ENCODE data around the gene GSN. TPM values are rescaled to one million over a fixed set of nuclear protein-coding genes. Genes with fewer than 3 reads are reported as not detected.

GSN gene
- total and polyA plus RNA-seq, 9 of the 15 experiments (the other 6 are each of a cell fraction or from before 2014, with no cell fraction given), result 0.39 to 16.6 (median 8.2) TPM

DNA sequence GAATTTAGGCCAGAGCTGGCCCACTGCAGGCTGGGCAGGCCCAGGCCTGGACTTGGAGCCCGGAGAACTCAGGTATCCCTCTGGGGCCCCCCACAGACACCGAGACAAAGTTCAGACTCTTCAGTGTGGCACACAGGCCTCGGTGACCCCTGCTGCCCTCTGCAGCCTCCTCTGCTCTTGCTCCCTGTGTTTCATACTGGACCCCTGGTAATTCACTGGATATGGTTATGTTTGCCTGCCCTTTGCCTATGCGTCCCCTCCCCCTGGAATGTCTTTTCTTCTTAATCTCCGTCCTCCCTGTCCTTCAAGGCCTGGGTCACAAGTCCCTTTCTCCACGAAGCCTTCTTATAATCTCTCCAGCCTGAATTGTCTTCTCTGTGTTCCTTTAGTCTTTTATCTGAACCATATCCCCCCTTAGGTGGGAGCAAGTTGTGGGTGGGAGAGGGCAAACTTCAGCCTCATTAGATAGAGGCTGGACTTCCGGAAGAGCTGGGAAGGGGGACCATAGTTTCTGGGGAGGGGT is 30.1 kb downstream of the GSN start:
- H3K9me3 ChIP-seq (replicated peaks; ENCODE audit: control insufficient read depth, insufficient read depth, low read depth, low read length), result no peaks in the 10 kb centered on the region
- WGBS (ENCODE audit: insufficient coverage, low coverage, missing lambda C conversion rate), result 59% methylated on average over 7 of the region's 7 CpGs
- peak overlapping the region; percentile 64 for H2AFZ ChIP-seq (ENCODE audit: low read depth, low read length)
- ChIA-PET POLR2A (interaction anchor here (0.7 to 1.0 kb wide), 2 partner anchors 10 to 73 kb away, joined by 3 to 4 read pairs; no protein-coding TSS in a partner anchor), CTCF (ENCODE audit: low intra/inter-chr PET ratio) (interaction anchor here (0.6 kb wide), 1 partner anchor 11 kb away, joined by 4 read pairs; no protein-coding TSS in a partner anchor)
- ATAC-seq, result peak; percentile 49
- no peak for DNase-seq (ENCODE audit: extremely low read depth in 1 of 4, low spot score in 3 of 4)
- no peaks in the 10 kb centered on the region for H3K36me3 ChIP-seq (ENCODE audit: control insufficient read depth, insufficient read depth, low read length)
- intact Hi-C loops (cut with micrococcal nuclease) (no loop called here), in situ Hi-C loops (cut with MboI) (no loop called here)
- H3K27ac ChIP-seq (ENCODE audit: extremely low read depth, low read depth, low read length), result no peak overlapping the region
- H3K4me3 ChIP-seq, result no peak overlapping the region
- no peak overlapping the region for H3K9ac ChIP-seq (ENCODE audit: insufficient read depth in 1 of 2, low read depth in 2 of 2, low read length in 2 of 2)
- no TSS peak for BruUV-seq (replicated peaks)
- H3K9me1 ChIP-seq (ENCODE audit: control insufficient read depth, insufficient read depth, low read length), result no peaks in the 10 kb centered on the region
- no peak overlapping the region for H3K4me2 ChIP-seq (ENCODE audit: insufficient read depth, low read length)
- H4K20me1 ChIP-seq (replicated peaks; ENCODE audit: control insufficient read depth, insufficient read depth, low read length), result no peaks in the 10 kb centered on the region
- no peak for FAIRE-seq
- no peaks in the 10 kb centered on the region for H3K79me2 ChIP-seq (ENCODE audit: control insufficient read depth, insufficient read depth, low read length)
- TF ChIP-seq ZBTB1 (CRISPR knock-in tag; IDR thresholded peaks at IDR 0.05; ENCODE audit: borderline replicate concordance, low read depth), result no peak
- TF ChIP-seq, protein P1, sequence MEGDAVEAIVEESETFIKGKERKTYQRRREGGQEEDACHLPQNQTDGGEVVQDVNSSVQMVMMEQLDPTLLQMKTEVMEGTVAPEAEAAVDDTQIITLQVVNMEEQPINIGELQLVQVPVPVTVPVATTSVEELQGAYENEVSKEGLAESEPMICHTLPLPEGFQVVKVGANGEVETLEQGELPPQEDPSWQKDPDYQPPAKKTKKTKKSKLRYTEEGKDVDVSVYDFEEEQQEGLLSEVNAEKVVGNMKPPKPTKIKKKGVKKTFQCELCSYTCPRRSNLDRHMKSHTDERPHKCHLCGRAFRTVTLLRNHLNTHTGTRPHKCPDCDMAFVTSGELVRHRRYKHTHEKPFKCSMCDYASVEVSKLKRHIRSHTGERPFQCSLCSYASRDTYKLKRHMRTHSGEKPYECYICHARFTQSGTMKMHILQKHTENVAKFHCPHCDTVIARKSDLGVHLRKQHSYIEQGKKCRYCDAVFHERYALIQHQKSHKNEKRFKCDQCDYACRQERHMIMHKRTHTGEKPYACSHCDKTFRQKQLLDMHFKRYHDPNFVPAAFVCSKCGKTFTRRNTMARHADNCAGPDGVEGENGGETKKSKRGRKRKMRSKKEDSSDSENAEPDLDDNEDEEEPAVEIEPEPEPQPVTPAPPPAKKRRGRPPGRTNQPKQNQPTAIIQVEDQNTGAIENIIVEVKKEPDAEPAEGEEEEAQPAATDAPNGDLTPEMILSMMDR (IDR thresholded peaks at IDR 0.05 in 2 of 3, conservative IDR thresholded peaks at IDR 0.05 in 1 of 3; ENCODE audit: insufficient read depth in 2 of 3, low read depth in 1 of 3, low read length in 3 of 3), result peak in 1 of 3 experiments; percentile 17; a peak in 2 of 6 replicates
- H3K27me3 ChIP-seq (ENCODE audit: control insufficient read depth in 2 of 2, insufficient read depth in 2 of 2, low read length in 2 of 2), result no peaks in the 10 kb centered on the region
- H3K4me1 ChIP-seq (replicated peaks in 1 of 2; ENCODE audit: control insufficient read depth in 2 of 2, insufficient read depth in 2 of 2, low read length in 2 of 2), result peaks cover 6 to 27% of the 10 kb centered on the region in 2 experiments; a peak in 4 of 5 replicates

All from K562 (cell line).